LNCaP clone FGC (cell line): ENCODE measurements around the gene TRIM63.

Source experiments
- DNase-seq: peaks from one replicate; pipeline ENCODE4 v3.0.0-alpha.2; 2011; ENCODE audit warnings: low read depth
- H3K4me3 ChIP-seq: 2 replicates; pipeline ENCODE4 v1.5.1; 2011; ENCODE audit warnings: mild to moderate bottlenecking, low read depth, low read length, control low read depth
- TF ChIP-seq, protein P1 (sequence below): IDR thresholded peaks from 2 replicates; pipeline ENCODE4 v1.5.1; 2012; ENCODE audit warnings: mild to moderate bottlenecking; ENCODE audit not compliant: control insufficient read depth, insufficient read depth; ENCODE audit errors: extremely low read depth

The TRIM63 gene

DNA sequence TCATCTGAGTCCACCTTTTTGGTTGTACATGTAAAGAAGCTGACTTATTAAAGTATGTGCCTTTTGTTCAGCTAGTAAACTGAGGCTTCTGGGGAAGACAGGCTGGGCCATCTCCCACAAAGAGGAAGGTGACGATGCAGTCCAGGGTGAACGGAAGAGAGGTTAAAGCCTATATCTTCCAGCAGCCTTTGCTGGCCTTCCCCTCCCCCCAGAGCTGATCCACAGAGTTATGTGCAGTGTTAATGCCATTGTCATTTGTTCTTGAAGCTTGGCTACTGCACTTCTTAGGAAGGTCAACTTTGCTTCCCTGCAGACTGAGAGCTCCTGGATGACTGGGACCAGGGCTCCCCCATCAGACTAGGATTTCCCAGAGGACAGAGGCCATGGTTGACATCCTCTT, 23.7 kb downstream of the TRIM63 start:
- TF ChIP-seq, protein P1, sequence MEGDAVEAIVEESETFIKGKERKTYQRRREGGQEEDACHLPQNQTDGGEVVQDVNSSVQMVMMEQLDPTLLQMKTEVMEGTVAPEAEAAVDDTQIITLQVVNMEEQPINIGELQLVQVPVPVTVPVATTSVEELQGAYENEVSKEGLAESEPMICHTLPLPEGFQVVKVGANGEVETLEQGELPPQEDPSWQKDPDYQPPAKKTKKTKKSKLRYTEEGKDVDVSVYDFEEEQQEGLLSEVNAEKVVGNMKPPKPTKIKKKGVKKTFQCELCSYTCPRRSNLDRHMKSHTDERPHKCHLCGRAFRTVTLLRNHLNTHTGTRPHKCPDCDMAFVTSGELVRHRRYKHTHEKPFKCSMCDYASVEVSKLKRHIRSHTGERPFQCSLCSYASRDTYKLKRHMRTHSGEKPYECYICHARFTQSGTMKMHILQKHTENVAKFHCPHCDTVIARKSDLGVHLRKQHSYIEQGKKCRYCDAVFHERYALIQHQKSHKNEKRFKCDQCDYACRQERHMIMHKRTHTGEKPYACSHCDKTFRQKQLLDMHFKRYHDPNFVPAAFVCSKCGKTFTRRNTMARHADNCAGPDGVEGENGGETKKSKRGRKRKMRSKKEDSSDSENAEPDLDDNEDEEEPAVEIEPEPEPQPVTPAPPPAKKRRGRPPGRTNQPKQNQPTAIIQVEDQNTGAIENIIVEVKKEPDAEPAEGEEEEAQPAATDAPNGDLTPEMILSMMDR, result no peak
- no peak for DNase-seq
- H3K4me3 ChIP-seq, result no peak overlapping the region

- no peak for DNase-seq
- TF ChIP-seq, protein P1, result no peak
- no peak overlapping the region for H3K4me3 ChIP-seq
Measured at GRCh38 chr1:26041978-26042377, 25.5 kb downstream of the TRIM63 start.

DNA sequence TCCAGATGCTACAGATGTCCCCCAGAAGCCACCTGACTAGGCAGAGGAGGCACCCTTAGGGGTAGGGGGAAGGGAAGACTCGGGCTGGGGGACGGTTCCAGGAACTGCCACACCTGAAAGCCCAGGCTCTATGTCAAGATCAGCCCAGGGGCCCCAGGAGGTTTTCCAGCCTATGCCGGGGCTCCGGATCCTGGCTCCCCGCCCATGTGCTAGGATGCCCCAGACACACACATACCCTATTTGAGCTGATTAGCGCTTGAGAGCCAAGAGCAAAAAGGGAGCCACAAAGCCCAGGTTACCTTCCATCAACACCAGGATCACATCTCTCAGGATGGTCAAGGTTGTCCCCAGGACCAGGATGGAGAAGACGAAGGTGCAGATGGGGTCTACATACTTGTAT, 26.0 kb downstream of the TRIM63 start:
- no peak for DNase-seq
- H3K4me3 ChIP-seq, result no peak overlapping the region
- TF ChIP-seq, protein P1, result no peak

GRCh38 chr1:26038904-26039303, 28.5 kb downstream of the TRIM63 start:
- TF ChIP-seq, protein P1, result no peak
- DNase-seq, result no peak
- no peak overlapping the region for H3K4me3 ChIP-seq

DNA sequence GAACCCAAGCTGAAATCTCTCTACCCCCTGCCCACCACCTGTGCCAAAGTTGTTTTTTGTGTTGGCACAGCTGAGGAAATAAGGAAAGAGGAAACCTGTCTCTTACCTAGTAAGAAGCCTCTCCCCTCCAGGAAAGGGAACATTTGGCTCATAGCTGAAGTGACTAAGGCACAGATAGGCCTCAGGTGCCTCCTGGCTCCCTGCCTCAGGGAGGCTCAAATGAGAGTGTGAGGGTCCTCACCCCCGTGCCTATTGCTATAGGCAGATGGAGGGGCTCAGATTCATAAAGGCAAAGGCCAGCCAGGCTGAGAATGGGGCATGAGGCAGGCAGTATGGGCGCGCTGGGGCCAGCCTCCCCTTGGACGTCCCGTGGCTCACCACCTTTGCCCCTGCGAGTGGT, 29.0 kb downstream of the TRIM63 start:
- TF ChIP-seq, protein P1, result no peak
- H3K4me3 ChIP-seq, result no peak overlapping the region
- no peak for DNase-seq

- no peak for DNase-seq
- H3K4me3 ChIP-seq, result no peak overlapping the region
- TF ChIP-seq, protein P1, result no peak
Measured at GRCh38 chr1:26037904-26038303, 29.5 kb downstream of the TRIM63 start.

- DNase-seq, result no peak
- TF ChIP-seq, protein P1, result no peak
- no peak overlapping the region for H3K4me3 ChIP-seq
Measured at GRCh38 chr1:26036756-26037281, 30.6 kb downstream of the TRIM63 start.
